Measurements from ENCODE around the gene ZNF507. TPM values are rescaled to one million over a fixed set of nuclear protein-coding genes. Genes with fewer than 3 reads are reported as not detected.
"Not testable (repeated sequence)": the region's sequence is repeated elsewhere in the genome, so short reads cannot be mapped to it uniquely, and the experiment has no call there.

The ZNF507 gene
- total RNA-seq, 1 donor from 2014 or later: 17.0 TPM

DNA sequence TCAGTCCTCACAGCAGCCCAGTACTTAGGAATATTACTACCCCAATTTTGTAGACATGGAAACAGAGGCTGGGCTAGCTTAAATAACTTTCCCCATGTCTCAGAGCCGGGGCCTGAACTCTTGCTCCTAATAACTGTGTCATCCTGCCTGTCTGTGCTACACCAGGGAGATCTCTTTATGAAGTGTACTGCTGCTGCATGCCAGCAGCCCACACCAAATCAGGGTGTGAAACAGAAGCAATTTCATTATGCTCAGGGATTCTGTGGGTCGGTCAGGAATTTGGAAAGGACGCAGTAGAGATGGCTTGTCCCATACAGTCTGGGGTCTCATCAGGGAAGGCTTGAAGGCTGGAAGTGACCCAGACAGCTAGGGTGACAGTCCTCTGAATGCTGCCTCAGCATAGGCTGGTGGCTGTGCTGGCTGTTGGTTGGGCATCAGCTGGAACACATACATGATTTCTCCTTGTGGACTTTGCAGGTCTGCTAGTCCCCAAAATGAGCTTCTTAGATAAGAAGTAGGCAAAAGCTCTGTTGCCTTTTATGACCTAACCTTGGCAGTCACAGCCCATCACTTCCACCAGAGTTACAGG is 22.6 kb downstream of the ZNF507 start:
- peaks cover 24% of the 10 kb centered on the region for H3K4me1 Mint-ChIP-seq (ENCODE audit: low read depth)
- H3K27me3 Mint-ChIP-seq (ENCODE audit: low read depth): no peaks in the 10 kb centered on the region
- no peak overlapping the region for H3K27ac Mint-ChIP-seq (ENCODE audit: unreplicated experiment)

DNA sequence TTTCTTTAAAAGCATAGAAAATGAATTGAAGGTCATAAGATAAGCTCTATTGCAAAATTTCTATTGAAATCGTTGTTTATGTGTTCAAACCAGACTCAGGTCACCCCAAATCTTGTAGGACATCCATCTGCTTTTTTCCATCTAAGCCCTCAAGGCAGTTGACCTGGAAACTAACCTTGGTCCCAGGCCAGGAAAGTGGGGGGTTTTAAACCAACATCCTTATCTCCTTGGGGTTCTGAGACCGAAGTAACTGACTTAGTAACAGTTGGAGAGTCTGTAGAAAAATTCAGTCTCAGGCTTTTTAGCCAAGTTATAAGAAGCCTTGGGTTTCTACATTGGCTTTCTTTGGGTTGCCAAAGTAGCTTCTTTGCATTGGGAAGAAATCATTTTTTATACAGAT is 23.4 kb downstream of the ZNF507 start:
- no peak overlapping the region for H3K4me3 Mint-ChIP-seq (ENCODE audit: unreplicated experiment)
- no peaks in the 10 kb centered on the region for H3K27me3 Mint-ChIP-seq (ENCODE audit: low read depth)
- no peak overlapping the region for H3K27ac Mint-ChIP-seq (ENCODE audit: unreplicated experiment)
- no peaks in the 10 kb centered on the region for H3K9me3 Mint-ChIP-seq (ENCODE audit: low read depth)
- TF ChIP-seq, protein P1, sequence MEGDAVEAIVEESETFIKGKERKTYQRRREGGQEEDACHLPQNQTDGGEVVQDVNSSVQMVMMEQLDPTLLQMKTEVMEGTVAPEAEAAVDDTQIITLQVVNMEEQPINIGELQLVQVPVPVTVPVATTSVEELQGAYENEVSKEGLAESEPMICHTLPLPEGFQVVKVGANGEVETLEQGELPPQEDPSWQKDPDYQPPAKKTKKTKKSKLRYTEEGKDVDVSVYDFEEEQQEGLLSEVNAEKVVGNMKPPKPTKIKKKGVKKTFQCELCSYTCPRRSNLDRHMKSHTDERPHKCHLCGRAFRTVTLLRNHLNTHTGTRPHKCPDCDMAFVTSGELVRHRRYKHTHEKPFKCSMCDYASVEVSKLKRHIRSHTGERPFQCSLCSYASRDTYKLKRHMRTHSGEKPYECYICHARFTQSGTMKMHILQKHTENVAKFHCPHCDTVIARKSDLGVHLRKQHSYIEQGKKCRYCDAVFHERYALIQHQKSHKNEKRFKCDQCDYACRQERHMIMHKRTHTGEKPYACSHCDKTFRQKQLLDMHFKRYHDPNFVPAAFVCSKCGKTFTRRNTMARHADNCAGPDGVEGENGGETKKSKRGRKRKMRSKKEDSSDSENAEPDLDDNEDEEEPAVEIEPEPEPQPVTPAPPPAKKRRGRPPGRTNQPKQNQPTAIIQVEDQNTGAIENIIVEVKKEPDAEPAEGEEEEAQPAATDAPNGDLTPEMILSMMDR (IDR thresholded peaks at IDR 0.05): no peak
- no peak for DNase-seq (ENCODE audit: low spot score)
- H3K36me3 Mint-ChIP-seq (ENCODE audit: low read depth): peaks cover 6% of the 10 kb centered on the region
- peaks cover 26% of the 10 kb centered on the region for H3K4me1 Mint-ChIP-seq (ENCODE audit: low read depth)

More for the DNA sequence above, 22.6 kb downstream of the ZNF507 start:
- Mint-ChIP-seq H3K9me3 (ENCODE audit: low read depth) (no peaks in the 10 kb centered on the region), H3K36me3 (ENCODE audit: low read depth) (peaks cover 9% of the 10 kb centered on the region), H3K4me3 (ENCODE audit: unreplicated experiment) (no peak overlapping the region)
- TF ChIP-seq, protein P1 (IDR thresholded peaks at IDR 0.05): no peak
- DNase-seq (ENCODE audit: low spot score): no peak

DNA sequence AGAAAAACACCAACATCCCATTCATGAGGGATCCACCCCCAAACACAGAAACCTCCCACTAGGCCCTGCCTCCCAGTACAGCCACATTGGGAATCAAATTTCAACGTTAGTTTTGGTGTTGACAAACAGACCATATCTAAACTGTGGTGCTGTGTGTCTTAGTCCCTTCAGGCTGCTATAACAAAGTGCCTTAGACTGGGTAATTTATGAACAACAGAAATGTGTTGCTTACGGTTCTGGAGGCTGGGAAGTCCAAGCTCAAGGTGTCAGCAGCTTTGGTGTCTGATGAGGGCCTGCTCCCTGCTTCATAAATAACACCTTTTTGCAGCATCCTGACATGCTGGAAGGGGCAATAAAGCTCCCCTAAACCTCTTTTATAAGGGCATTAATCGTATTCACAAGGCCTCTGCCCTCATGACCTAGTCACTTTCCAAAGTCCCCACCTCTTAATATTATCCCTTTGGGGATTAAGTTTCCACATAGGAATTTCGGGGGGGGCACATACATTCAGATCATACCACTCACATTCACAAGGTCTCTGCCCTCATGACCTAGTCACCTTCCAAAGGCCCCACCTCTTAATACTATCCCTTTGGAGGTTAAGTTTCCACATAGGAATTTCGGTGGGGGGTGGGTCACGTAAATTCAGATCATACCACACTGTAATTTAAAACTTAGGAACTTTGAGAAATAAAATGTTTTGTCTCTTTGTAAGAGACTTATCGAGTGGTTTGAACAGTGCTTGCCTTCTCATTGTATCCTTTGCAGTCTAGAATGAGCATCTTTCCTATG is 27.5 kb downstream of the ZNF507 start:
- Mint-ChIP-seq H3K27ac (ENCODE audit: unreplicated experiment) (peak overlapping the region; percentile 86), H3K4me3 (ENCODE audit: unreplicated experiment) (peak overlapping the region; percentile 0), H3K4me1 (ENCODE audit: low read depth) (peaks cover 26% of the 10 kb centered on the region), H3K9me3 (ENCODE audit: low read depth) (no peaks in the 10 kb centered on the region), H3K36me3 (ENCODE audit: low read depth) (peaks cover 9% of the 10 kb centered on the region), H3K27me3 (ENCODE audit: low read depth) (no peaks in the 10 kb centered on the region)
- no peak for DNase-seq (ENCODE audit: low spot score)
- TF ChIP-seq, protein P1 (IDR thresholded peaks at IDR 0.05): no peak

DNA sequence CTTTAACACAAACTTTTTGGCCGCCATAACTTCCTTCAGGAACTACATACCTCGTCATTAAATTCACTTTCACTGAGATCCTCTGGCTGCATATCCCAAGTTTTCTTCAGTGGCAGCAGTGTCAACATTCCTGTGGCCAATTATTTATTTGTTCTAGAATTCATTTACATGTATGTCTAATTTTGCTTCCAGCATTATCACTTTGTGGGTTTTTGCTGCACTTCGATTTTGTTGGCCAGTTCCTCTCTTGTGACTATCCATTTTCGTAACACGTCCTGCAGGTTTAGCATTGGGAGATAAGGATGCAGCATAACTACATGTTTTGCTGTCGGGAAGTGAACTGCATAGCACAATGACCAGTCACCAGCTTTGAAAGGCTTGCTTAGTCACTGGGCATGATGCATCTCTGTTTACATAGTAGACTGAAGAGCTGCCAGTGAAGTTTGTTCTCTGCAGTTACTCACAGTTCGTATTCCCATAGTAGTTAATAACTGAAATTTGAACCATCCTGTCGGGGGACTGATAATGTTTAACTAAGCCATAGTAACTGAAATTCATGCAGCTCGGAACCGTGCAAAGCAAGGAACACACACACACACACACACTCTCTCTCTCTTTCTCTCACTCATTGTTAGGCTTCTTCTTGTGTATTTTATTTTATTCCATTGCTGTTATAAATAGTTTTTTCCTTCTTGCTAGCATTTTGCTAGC is 28.3 kb downstream of the ZNF507 start:
- peaks cover 26% of the 10 kb centered on the region for H3K4me1 Mint-ChIP-seq (ENCODE audit: low read depth)
- TF ChIP-seq, protein P1 (IDR thresholded peaks at IDR 0.05): no peak
- peaks cover 9% of the 10 kb centered on the region for H3K36me3 Mint-ChIP-seq (ENCODE audit: low read depth)
- peak overlapping the region; percentile 33 for H3K4me3 Mint-ChIP-seq (ENCODE audit: unreplicated experiment)
- H3K9me3 Mint-ChIP-seq (ENCODE audit: low read depth): no peaks in the 10 kb centered on the region
- no peaks in the 10 kb centered on the region for H3K27me3 Mint-ChIP-seq (ENCODE audit: low read depth)
- DNase-seq (ENCODE audit: low spot score): no peak
- peak overlapping the region; percentile 86 for H3K27ac Mint-ChIP-seq (ENCODE audit: unreplicated experiment)

DNA sequence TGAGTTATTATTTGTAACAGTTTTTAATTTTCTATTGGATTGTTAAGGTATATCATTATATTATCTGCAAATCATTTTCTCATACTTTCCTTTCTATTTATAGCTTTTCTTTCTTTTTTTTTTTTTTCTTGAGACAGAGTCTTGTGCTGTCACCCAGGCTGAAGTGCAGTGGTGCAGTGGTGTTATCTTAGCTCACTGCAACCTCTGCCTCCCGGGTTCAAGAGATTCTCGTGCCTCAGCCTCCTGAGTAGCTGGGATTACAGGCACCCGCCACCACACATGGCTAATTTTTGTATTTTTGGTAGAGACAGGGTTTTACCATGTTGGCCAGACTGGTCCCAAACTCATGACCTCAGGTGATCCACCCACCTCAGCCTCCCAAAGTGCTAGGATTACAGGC is 29.0 kb downstream of the ZNF507 start:
- peaks cover 26% of the 10 kb centered on the region for H3K4me1 Mint-ChIP-seq (ENCODE audit: low read depth)
- not testable (repeated sequence) for DNase-seq (ENCODE audit: low spot score); H3K36me3 Mint-ChIP-seq (ENCODE audit: low read depth); H3K4me3 Mint-ChIP-seq (ENCODE audit: unreplicated experiment); H3K9me3 Mint-ChIP-seq (ENCODE audit: low read depth); H3K27me3 Mint-ChIP-seq (ENCODE audit: low read depth)
- peak overlapping the region; percentile 86 for H3K27ac Mint-ChIP-seq (ENCODE audit: unreplicated experiment)

Data from chondrocyte (in vitro differentiated cells).